GM19328 (cell line): ENCODE measurements around the gene LPCAT4.
A peak's percentile ranks its signal among the peaks of the same experiment; 100 is the strongest.
"Not testable (repeated sequence)": the region's sequence is repeated elsewhere in the genome, so short reads cannot be mapped to it uniquely, and the experiment has no call there.

Experiments used
- ATAC-seq: cut with Tn5 transposase; IDR thresholded peaks from one replicate; pipeline ENCODE4 v1.9.1; 2021; ENCODE audit warnings: mild to moderate bottlenecking, moderate library complexity; ENCODE audit not compliant: unreplicated experiment

The LPCAT4 gene

DNA sequence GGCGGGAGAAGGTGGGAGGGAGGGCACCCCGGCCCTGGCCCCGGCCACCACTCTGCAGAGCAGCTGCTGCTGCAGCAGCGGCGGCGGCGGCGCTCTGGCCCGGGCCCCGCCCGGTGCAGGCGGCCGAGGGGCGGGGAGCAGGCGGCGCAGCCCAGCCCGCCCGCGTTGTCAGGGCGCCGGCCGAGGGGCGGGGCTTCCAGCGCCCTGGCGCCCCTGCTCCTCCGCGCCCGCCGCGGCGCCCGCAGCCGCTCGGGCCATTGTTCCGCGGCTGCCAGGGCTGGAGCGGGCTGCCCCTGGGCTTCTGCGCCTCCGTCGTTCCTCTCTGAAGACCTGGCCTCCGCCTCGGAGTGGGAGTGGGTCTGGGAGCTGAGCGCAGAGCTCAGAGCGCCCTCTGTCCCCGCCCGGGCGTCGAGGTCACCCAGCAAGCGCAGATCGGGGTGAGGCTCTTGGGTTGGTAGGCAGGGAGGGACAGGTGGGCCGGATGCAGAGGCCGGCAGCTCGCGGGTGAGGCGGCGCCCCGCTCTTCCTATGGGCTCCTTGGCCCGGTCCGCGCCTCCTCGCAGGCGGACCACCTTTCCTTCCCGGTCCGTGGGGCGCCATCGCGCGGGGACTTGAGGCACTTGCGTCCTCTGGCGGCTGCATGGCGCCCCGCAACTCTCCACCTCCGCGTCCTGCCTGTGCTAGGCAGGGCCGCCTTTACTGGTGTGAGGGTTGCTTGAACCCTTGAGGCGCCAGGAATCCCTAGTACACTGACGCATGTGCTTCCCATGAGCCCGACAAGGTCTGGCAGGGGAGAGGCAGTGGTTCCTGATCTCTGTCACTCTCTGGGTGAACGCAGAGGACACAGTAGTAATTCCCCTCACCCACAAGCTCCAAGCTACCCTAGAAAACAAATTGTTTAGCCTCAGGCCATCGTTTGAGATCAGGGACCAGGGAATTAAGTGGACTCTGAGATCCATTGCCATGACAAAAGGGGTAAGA lies at the start of gene LPCAT4:
TSS of gene LPCAT4 (minus strand) at position 96 of the 981 bp plus-strand sequence. CDS start 96 bp downstream, outside the sequence.
- ATAC-seq = peak; percentile 76

DNA sequence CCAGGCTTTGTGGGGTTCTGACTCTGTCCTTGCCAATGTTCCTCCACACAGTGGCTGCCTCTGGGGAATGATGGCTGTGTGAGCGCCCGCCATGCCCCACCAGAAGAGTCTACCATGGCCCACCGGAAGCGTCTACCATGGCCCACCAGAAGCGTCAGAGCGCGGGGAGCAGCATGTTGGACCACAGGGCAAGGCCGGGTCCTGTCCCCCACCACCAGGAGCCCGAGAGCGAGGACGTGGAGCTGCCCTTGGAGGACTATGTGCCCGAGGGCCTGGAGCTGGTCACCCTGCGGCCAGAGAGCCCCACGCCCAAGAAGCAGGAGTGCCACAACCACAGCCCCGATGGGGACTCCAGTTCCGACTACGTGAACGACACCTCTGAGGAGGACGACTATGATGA lies 42.5 kb upstream of the LPCAT4 start:
- ATAC-seq = not testable (repeated sequence)

DNA sequence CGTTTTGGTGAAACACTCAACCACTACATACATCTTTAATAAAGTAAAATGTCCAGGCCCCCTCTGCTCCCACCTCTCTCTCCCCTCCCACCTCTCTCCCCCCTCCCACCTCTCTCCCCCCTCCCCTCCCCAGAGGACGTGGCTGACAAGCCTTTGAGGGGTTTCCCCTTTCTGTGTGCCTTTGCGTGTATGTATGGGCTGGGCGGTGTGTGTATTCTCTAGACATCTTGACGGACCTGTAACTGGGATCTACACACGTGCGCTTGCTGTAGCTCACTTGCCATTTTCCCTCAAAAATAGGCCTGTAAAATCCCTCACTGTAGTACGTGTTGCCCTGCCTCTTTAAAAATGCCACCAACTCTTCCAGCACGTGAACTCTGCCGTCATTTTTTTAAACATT lies 42.0 kb upstream of the LPCAT4 start:
- not testable (repeated sequence) for ATAC-seq

GRCh38 chr15:34403899-34404298 lies 36.9 kb upstream of the LPCAT4 start:
- ATAC-seq = not testable (repeated sequence)

GRCh38 chr15:34403160-34403598 lies 36.2 kb upstream of the LPCAT4 start:
- not testable (repeated sequence) for ATAC-seq

- ATAC-seq = not testable (repeated sequence)
These were observed 30.8 kb upstream of the LPCAT4 start for GRCh38 chr15:34397637-34398259.

- not testable (repeated sequence) for ATAC-seq
These were observed 26.0 kb upstream of the LPCAT4 start for GRCh38 chr15:34392981-34393380.

DNA sequence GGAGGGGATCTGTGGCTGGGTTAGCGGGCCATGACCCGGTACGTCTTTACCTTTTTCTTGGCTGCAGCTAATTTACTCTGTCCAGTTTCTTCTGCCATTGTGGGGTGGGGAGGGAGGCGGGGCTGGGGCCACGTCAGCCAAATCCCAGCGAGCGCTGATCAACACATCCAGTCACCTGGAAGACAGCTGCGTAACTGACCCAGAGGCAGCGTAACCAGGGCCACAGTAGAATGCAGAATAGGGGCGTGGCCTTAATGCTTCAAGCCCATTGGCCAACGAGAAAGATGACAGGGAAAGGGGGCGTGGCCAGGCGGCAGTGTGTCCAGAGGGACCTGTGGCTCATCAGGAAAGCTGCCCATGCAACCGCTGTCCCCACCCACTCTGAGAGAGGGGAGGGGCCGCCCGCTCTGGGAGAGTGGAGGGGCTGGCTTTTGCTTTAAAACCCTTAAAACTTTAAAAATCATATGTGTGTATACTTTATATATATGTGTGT lies 22.6 kb upstream of the LPCAT4 start:
- not testable (repeated sequence) for ATAC-seq

DNA sequence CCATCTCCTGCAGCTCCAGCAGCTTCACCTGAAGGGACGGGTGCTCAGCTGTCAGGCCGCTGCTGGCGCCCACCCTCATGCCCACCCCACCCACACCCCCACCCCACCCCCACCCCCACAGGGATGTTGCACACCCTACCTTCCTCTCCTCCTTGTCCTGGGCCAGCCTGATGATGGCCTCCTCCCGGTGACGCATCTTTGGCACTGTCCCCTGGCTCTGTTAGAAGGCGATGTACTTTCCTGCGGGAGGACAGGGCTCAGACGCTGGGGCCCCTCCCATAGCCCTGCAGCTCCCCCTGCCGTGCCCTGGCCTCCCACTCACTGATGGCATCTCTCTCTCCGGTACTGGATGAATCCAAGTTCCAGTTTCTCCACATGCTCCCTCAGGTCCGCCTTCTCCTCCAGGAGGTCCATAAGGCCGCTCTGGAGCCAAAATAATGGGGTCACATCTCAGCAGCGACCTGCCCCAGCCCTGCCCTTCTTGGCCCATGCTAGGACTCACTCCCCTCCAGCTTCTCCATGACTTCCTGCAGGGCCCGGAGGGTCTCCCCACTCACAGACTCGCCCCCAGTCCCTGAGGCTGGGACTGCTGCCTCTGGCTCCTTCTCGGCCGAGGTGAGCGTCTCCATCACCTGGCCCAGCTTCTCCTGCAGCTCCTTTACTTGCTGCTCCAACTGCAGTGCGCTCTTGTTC lies 15.0 kb upstream of the LPCAT4 start:
- not testable (repeated sequence) for ATAC-seq

- ATAC-seq = not testable (repeated sequence)
These were observed 13.5 kb upstream of the LPCAT4 start for GRCh38 chr15:34380491-34380890.

- no peak for ATAC-seq
These were observed 9.9 kb upstream of the LPCAT4 start for GRCh38 chr15:34376856-34377255.

GRCh38 chr15:34375541-34375940 lies 8.5 kb upstream of the LPCAT4 start:
- ATAC-seq = not testable (repeated sequence)

DNA sequence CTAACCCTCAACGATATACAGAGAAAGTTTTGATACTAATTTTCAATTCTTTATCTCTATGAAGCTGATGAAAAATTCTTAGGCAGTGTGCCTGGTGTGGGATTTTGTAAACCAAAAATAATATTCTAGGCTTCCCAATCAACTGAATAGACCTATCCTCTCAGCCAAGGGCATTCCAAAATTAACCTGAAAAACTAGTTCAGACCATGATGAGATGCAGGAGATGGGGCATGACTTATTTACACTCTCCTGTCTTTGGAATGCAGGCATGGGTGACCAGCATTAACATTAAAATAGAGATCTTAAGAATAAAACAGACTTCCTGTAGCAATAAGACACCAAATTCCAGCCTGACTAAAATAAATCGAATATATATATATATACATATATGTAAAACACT lies 7.8 kb upstream of the LPCAT4 start:
- ATAC-seq = no peak

GRCh38 chr15:34373951-34374350 lies 7.0 kb upstream of the LPCAT4 start:
- no peak for ATAC-seq

- no peak for ATAC-seq
These were observed 3.6 kb upstream of the LPCAT4 start for GRCh38 chr15:34370643-34371042.

DNA sequence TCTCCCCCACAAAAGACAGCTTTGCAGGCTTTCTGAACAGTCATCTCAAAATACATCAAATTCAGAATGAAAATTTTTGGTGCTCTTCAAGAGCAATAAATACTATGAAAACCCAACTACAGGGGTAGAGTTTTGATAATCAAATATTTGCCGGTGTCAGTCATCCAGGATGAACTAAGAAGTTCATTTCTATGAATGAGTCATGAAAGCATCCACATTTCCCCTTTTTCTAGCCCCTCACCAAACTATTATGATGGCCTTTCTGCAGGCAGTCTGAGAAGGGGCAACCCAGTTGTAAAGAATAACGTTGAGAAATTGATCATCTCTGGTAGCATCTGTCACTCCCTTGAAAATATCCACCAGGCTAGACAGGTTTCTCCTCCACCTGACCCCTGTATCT lies 3.1 kb upstream of the LPCAT4 start:
- no peak for ATAC-seq

- no peak for ATAC-seq
These were observed 528 bp downstream of the LPCAT4 start for GRCh38 chr15:34366271-34367065.

- no peak for ATAC-seq
These were observed 1.2 kb downstream of the LPCAT4 start for GRCh38 chr15:34365836-34366235.

DNA sequence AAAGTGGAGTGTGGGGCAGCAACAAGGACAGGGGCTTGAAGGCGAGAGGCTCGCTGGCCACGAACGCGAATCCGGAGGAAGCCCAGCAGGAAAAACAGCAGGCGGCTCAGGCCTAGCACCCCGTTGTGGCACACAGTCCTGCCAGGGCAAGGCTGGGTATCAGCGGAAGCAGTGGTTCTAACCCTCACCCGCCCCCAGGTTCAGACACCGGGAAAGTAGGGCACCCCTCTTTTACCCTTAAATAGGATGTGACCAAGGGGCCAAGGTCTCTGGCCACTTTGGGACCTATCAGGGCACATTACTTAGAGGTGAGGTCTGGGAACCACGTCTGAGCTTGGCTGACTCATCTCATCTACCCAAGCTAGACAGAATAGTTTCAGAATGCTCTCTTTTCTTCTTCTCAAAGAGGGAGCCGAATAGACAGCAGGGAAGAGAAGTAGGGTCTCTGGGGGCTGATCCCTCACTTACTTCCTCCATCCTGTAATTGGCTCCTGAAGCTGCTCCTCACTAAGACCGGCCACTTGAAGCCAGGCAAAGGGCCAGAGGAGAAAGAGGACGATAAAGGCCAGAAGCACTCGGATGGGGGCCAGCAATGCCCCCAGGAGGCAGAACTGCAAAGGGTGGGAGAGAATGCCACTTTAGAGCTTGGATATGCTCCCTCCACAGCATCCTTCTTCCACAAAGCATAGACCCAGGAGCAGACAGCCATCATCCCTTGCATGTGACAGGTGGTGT lies 1.7 kb downstream of the LPCAT4 start:
- no peak for ATAC-seq

- ATAC-seq = no peak
These were observed 3.0 kb downstream of the LPCAT4 start for GRCh38 chr15:34364041-34364440.
